ENCODE results near the gene PKIB.

PKIB gene

GRCh38 chr6:122669418-122669817 is 59.2 kb downstream of the PKIB start:
- H3K27ac ChIP-seq (ENCODE audit: low read depth, low read length): no peak overlapping the region
- no peaks in the 10 kb centered on the region for H3K27me3 ChIP-seq (ENCODE audit: control insufficient read depth in 1 of 2, insufficient read depth in 2 of 2, low read length in 2 of 2)
- no peaks in the 10 kb centered on the region for H3K36me3 ChIP-seq (ENCODE audit: insufficient read depth, low read length)
- no peaks in the 10 kb centered on the region for H3K4me1 ChIP-seq (ENCODE audit: insufficient read depth, low read length)
- H3K9ac ChIP-seq (ENCODE audit: low read length): no peak overlapping the region
- no peaks in the 10 kb centered on the region for H3K9me3 ChIP-seq (ENCODE audit: low read length)
- no peak overlapping the region for H3K4me3 ChIP-seq (ENCODE audit: low read depth in 1 of 2, low read length in 2 of 2)

DNA sequence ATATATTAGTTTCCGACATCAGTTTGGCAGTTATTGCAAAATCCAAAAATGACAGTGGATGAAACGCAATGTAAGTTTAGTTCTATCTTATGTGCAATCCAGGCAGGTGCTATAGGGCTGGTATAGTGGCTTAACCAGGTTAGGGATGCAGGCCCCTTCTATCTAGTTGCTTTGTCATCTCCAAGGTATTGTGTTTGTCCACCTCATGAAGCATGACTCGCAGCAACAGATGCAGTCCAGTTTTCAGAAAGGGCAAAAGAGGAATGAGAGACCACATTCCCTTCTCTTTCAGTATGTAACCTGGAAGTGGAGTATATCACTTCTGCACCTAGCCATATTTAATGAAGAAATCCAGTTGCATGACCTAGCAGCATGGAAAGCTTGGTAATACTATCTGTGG is 59.7 kb downstream of the PKIB start:
- H3K9ac ChIP-seq (ENCODE audit: low read length): no peak overlapping the region
- H3K27me3 ChIP-seq (ENCODE audit: control insufficient read depth in 1 of 2, insufficient read depth in 2 of 2, low read length in 2 of 2): no peaks in the 10 kb centered on the region
- no peaks in the 10 kb centered on the region for H3K4me1 ChIP-seq (ENCODE audit: insufficient read depth, low read length)
- no peaks in the 10 kb centered on the region for H3K9me3 ChIP-seq (ENCODE audit: low read length)
- no peak overlapping the region for H3K27ac ChIP-seq (ENCODE audit: low read depth, low read length)
- H3K4me3 ChIP-seq (ENCODE audit: low read depth in 1 of 2, low read length in 2 of 2): no peak overlapping the region
- H3K36me3 ChIP-seq (ENCODE audit: insufficient read depth, low read length): no peaks in the 10 kb centered on the region

- Histone ChIP-seq H3K9ac (ENCODE audit: low read length) (no peak overlapping the region), H3K9me3 (ENCODE audit: low read length) (no peaks in the 10 kb centered on the region), H3K36me3 (ENCODE audit: insufficient read depth, low read length) (no peaks in the 10 kb centered on the region), H3K4me3 (ENCODE audit: low read depth in 1 of 2, low read length in 2 of 2) (no peak overlapping the region), H3K27me3 (ENCODE audit: control insufficient read depth in 1 of 2, insufficient read depth in 2 of 2, low read length in 2 of 2) (no peaks in the 10 kb centered on the region), H3K27ac (ENCODE audit: low read depth, low read length) (no peak overlapping the region), H3K4me1 (ENCODE audit: insufficient read depth, low read length) (no peaks in the 10 kb centered on the region)
Measured at GRCh38 chr6:122671251-122671650, 61.0 kb downstream of the PKIB start.

GRCh38 chr6:122673343-122673961 is 63.2 kb downstream of the PKIB start:
- no peaks in the 10 kb centered on the region for H3K36me3 ChIP-seq (ENCODE audit: insufficient read depth, low read length)
- H3K27me3 ChIP-seq (ENCODE audit: control insufficient read depth in 1 of 2, insufficient read depth in 2 of 2, low read length in 2 of 2): no peaks in the 10 kb centered on the region
- no peak overlapping the region for H3K9ac ChIP-seq (ENCODE audit: low read length)
- no peaks in the 10 kb centered on the region for H3K9me3 ChIP-seq (ENCODE audit: low read length)
- no peak overlapping the region for H3K4me3 ChIP-seq (ENCODE audit: low read depth in 1 of 2, low read length in 2 of 2)
- no peak overlapping the region for H3K27ac ChIP-seq (ENCODE audit: low read depth, low read length)
- no peaks in the 10 kb centered on the region for H3K4me1 ChIP-seq (ENCODE audit: insufficient read depth, low read length)

GRCh38 chr6:122676146-122676545 is 65.9 kb downstream of the PKIB start:
- Histone ChIP-seq H3K36me3 (ENCODE audit: insufficient read depth, low read length) (no peaks in the 10 kb centered on the region), H3K9ac (ENCODE audit: low read length) (no peak overlapping the region), H3K9me3 (ENCODE audit: low read length) (no peaks in the 10 kb centered on the region), H3K4me1 (ENCODE audit: insufficient read depth, low read length) (no peaks in the 10 kb centered on the region), H3K27me3 (ENCODE audit: control insufficient read depth in 1 of 2, insufficient read depth in 2 of 2, low read length in 2 of 2) (no peaks in the 10 kb centered on the region), H3K27ac (ENCODE audit: low read depth, low read length) (no peak overlapping the region), H3K4me3 (ENCODE audit: low read depth in 1 of 2, low read length in 2 of 2) (no peak overlapping the region)

DNA sequence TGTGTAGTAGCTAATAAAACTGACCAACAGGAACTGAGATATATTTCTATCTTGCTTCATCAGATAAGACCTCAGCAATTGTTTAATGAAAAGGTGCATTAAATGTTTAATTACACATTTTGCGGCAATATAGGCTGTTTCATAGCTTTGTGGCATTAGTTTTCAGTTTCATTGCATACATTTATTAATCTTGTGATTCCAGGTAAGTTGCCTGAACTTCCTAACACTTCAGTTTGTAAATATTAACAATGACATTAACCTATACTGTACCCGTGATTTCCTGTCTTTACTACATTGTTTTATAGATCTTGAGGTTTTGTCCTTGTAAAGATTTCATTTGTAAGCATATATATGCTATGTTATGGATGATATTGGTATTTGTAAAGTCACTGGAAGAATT is 66.5 kb downstream of the PKIB start:
- Histone ChIP-seq H3K9ac (ENCODE audit: low read length) (no peak overlapping the region), H3K27ac (ENCODE audit: low read depth, low read length) (no peak overlapping the region), H3K9me3 (ENCODE audit: low read length) (no peaks in the 10 kb centered on the region), H3K4me1 (ENCODE audit: insufficient read depth, low read length) (no peaks in the 10 kb centered on the region), H3K27me3 (ENCODE audit: control insufficient read depth in 1 of 2, insufficient read depth in 2 of 2, low read length in 2 of 2) (no peaks in the 10 kb centered on the region), H3K36me3 (ENCODE audit: insufficient read depth, low read length) (no peaks in the 10 kb centered on the region), H3K4me3 (ENCODE audit: low read depth in 1 of 2, low read length in 2 of 2) (no peak overlapping the region)

DNA sequence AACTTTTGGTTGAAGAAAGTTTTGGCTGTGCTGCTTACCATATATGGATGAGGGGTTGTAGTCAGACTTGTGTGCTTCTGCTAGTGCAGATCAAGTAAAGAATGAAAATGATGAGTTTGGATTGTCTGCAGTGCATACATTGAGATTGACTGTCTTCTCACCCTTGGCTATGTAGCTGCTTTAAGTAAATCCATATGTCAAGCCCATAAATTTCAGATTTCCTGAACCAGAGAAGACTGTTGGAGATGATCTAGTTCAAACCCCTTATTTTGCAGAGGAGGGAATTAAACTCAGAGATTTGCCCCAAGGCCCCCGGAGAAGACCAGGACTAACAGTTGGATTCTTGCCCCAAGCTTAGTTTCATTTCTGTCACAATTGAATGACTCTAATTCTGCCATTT is 67.2 kb downstream of the PKIB start:
- Histone ChIP-seq H3K27ac (ENCODE audit: low read depth, low read length) (no peak overlapping the region), H3K9ac (ENCODE audit: low read length) (no peak overlapping the region), H3K27me3 (ENCODE audit: control insufficient read depth in 1 of 2, insufficient read depth in 2 of 2, low read length in 2 of 2) (no peaks in the 10 kb centered on the region), H3K36me3 (ENCODE audit: insufficient read depth, low read length) (no peaks in the 10 kb centered on the region), H3K4me3 (ENCODE audit: low read depth in 1 of 2, low read length in 2 of 2) (no peak overlapping the region), H3K4me1 (ENCODE audit: insufficient read depth, low read length) (no peaks in the 10 kb centered on the region), H3K9me3 (ENCODE audit: low read length) (no peaks in the 10 kb centered on the region)

DNA sequence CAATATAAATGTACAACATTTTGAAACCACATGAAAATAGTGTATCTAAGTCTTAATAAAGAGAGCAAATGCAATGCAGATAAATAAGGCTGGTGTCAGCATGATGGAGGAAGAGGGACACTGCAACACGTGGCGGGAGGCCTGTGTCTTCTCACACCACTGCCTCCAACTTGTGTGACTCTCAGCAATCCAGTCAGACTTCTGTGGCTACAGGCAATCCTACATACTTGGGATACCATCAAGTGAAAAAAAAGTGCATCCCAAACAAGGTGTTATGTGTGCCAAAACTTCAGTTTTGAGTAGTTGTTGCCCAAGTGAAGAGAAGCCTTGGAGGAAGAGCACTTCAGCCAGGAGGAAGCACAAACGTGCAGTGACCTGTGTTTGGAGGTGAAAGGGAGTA is 68.6 kb downstream of the PKIB start:
- no peaks in the 10 kb centered on the region for H3K9me3 ChIP-seq (ENCODE audit: low read length)
- no peak overlapping the region for H3K9ac ChIP-seq (ENCODE audit: low read length)
- H3K27ac ChIP-seq (ENCODE audit: low read depth, low read length): no peak overlapping the region
- H3K27me3 ChIP-seq (ENCODE audit: control insufficient read depth in 1 of 2, insufficient read depth in 2 of 2, low read length in 2 of 2): no peaks in the 10 kb centered on the region
- H3K4me3 ChIP-seq (ENCODE audit: low read depth in 1 of 2, low read length in 2 of 2): no peak overlapping the region
- H3K36me3 ChIP-seq (ENCODE audit: insufficient read depth, low read length): no peaks in the 10 kb centered on the region
- no peaks in the 10 kb centered on the region for H3K4me1 ChIP-seq (ENCODE audit: insufficient read depth, low read length)

DNA sequence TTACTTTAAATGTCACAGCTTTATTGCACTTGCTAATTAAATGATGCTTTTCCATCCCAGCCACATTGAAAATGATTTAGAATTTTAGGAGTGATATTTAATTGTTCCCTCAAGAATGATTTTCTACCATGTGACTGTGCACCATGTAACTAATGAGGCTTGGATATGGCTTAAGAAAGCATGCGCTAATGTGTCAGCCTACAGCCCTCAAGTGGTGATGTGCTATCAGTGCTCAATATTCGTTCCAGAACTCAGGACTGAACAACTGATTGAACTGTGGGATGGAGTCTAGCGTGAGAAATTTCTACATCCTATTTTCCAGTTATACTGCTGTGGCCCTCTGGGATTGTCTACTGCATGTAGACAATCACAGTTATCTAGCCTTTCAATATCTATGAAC is 71.5 kb downstream of the PKIB start:
- Histone ChIP-seq H3K27me3 (ENCODE audit: control insufficient read depth in 1 of 2, insufficient read depth in 2 of 2, low read length in 2 of 2) (no peaks in the 10 kb centered on the region), H3K27ac (ENCODE audit: low read depth, low read length) (no peak overlapping the region), H3K4me1 (ENCODE audit: insufficient read depth, low read length) (no peaks in the 10 kb centered on the region), H3K9ac (ENCODE audit: low read length) (no peak overlapping the region), H3K9me3 (ENCODE audit: low read length) (no peaks in the 10 kb centered on the region), H3K4me3 (ENCODE audit: low read depth in 1 of 2, low read length in 2 of 2) (no peak overlapping the region), H3K36me3 (ENCODE audit: insufficient read depth, low read length) (no peaks in the 10 kb centered on the region)

DNA sequence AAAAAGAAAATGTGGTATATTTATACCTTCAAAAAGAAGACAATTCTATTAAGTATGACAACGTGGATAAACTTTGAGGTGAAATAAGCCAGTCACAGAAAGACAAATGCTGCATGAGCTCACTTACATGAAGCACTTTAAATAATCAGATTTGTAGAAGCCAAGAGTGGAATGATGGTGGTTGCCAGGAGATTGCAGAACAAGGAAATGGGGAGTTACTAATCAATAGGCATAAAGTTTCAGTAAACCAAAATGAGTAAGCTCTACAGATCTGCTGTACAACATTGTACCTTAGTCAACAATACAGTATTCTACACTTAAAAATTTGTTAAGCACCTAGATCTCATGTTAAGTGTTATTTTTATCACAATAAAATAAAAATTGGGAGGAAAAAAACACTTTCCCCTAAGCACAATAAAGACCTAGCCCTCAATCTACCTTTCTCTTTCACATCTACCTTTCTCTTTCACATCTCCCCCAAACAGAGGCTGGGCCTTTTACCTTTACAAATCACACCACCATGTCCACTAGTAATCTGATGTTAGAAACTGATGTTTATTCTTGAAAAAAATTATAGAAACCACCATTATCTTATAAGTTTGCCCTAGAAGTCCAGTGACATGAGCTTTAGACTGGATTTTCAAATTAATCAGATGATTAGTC is 73.9 kb downstream of the PKIB start:
- H3K4me3 ChIP-seq (ENCODE audit: low read depth in 1 of 2, low read length in 2 of 2): no peak overlapping the region
- no peak overlapping the region for H3K27ac ChIP-seq (ENCODE audit: low read depth, low read length)
- no peaks in the 10 kb centered on the region for H3K36me3 ChIP-seq (ENCODE audit: insufficient read depth, low read length)
- no peak overlapping the region for H3K9ac ChIP-seq (ENCODE audit: low read length)
- no peaks in the 10 kb centered on the region for H3K4me1 ChIP-seq (ENCODE audit: insufficient read depth, low read length)
- no peaks in the 10 kb centered on the region for H3K9me3 ChIP-seq (ENCODE audit: low read length)
- H3K27me3 ChIP-seq (ENCODE audit: control insufficient read depth in 1 of 2, insufficient read depth in 2 of 2, low read length in 2 of 2): no peaks in the 10 kb centered on the region

DNA sequence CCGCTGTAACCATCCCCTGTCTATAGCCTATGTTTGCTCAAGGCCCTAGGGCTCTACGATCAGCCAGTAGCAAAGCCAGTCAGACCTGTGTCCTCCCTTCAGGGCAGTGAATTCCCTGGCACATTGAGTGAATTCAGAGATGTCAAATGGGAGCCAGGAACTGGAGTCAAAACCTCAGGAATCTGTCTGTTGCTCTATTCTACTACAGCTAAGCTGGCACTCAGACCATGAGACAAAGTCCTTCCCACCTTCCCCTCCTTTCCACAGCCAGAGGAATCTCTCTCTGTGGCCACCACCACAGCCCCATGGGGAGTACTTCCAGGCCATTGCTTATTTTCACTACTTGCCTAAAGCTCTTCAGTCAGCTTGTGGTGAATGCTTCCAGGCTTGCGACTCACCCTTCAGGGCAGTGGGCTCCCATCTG is 82.0 kb downstream of the PKIB start:
- Histone ChIP-seq H3K4me1 (ENCODE audit: insufficient read depth, low read length) (no peaks in the 10 kb centered on the region), H3K27me3 (ENCODE audit: control insufficient read depth in 1 of 2, insufficient read depth in 2 of 2, low read length in 2 of 2) (no peaks in the 10 kb centered on the region), H3K9me3 (ENCODE audit: low read length) (no peaks in the 10 kb centered on the region), H3K27ac (ENCODE audit: low read depth, low read length) (no peak overlapping the region), H3K4me3 (ENCODE audit: low read depth in 1 of 2, low read length in 2 of 2) (no peak overlapping the region), H3K9ac (ENCODE audit: low read length) (no peak overlapping the region), H3K36me3 (ENCODE audit: insufficient read depth, low read length) (no peaks in the 10 kb centered on the region)

Data from muscle layer of colon (tissue), 2 donors.